ENCODE measurements around the gene PDE4D.

DNA sequence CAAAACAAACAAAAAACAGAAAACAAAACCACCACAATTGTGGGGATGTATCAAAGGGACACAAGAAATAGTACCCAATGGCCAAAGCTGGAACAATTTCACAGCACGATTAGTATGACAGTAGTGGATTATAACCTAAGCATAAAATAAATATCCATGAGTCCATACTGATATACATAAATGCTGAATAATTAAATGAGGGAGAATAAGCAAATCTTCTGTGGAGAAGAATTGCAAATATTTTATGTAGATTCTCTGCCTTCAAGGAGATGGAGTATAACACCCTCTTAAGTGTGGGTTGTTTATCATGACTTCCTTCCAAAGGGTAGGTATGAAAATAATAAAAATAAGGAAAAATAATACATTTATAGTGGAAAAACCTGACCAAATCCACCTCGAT is 325.4 kb downstream of the PDE4D start:
- TF ChIP-seq, protein P1, sequence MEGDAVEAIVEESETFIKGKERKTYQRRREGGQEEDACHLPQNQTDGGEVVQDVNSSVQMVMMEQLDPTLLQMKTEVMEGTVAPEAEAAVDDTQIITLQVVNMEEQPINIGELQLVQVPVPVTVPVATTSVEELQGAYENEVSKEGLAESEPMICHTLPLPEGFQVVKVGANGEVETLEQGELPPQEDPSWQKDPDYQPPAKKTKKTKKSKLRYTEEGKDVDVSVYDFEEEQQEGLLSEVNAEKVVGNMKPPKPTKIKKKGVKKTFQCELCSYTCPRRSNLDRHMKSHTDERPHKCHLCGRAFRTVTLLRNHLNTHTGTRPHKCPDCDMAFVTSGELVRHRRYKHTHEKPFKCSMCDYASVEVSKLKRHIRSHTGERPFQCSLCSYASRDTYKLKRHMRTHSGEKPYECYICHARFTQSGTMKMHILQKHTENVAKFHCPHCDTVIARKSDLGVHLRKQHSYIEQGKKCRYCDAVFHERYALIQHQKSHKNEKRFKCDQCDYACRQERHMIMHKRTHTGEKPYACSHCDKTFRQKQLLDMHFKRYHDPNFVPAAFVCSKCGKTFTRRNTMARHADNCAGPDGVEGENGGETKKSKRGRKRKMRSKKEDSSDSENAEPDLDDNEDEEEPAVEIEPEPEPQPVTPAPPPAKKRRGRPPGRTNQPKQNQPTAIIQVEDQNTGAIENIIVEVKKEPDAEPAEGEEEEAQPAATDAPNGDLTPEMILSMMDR (conservative IDR thresholded peaks at IDR 0.05; ENCODE audit: low read depth, low read length), result no peak
- TF ChIP-seq EZH2phosphoT487 (IDR thresholded peaks at IDR 0.05; ENCODE audit: borderline replicate concordance, low read length) (no peak), EZH2 (IDR thresholded peaks at IDR 0.05; ENCODE audit: low read length, unreplicated experiment) (no peak)
